ENCODE measurements around the gene CYP3A5.
"Not testable (repeated sequence)": the region's sequence is repeated elsewhere in the genome, so short reads cannot be mapped to it uniquely, and the experiment has no call there.

The CYP3A5 gene

GRCh38 chr7:99685129-99685758 lies 5.4 kb upstream of the CYP3A5 start:
- DNase-seq = no peak

GRCh38 chr7:99679032-99679399 lies 780 bp downstream of the CYP3A5 start:
- no peak for DNase-seq

GRCh38 chr7:99677648-99678045 lies 2.1 kb downstream of the CYP3A5 start:
- no peak for DNase-seq

- DNase-seq = no peak
Observed at GRCh38 chr7:99677013-99677647, 2.7 kb downstream of the CYP3A5 start.

- DNase-seq = no peak
Observed at GRCh38 chr7:99674995-99675742, 4.6 kb downstream of the CYP3A5 start.

GRCh38 chr7:99672573-99672972 lies 7.2 kb downstream of the CYP3A5 start:
- no peak for DNase-seq

GRCh38 chr7:99669782-99670181 lies 10.0 kb downstream of the CYP3A5 start:
- no peak for DNase-seq

GRCh38 chr7:99668541-99668940 lies 11.3 kb downstream of the CYP3A5 start:
- no peak for DNase-seq

- DNase-seq = no peak
Observed at GRCh38 chr7:99667179-99667578, 12.6 kb downstream of the CYP3A5 start.

- DNase-seq = peak; percentile 36
Observed at GRCh38 chr7:99666013-99666395, 13.8 kb downstream of the CYP3A5 start.

GRCh38 chr7:99665312-99666012 lies 14.3 kb downstream of the CYP3A5 start:
- peak; percentile 53 for DNase-seq

- not testable (repeated sequence) for DNase-seq
Observed at GRCh38 chr7:99657879-99658278, 21.9 kb downstream of the CYP3A5 start.

- not testable (repeated sequence) for DNase-seq
Observed at GRCh38 chr7:99654626-99655025, 25.2 kb downstream of the CYP3A5 start.

- DNase-seq = no peak
Observed at GRCh38 chr7:99653754-99654153, 26.0 kb downstream of the CYP3A5 start.

GRCh38 chr7:99653269-99653668 lies 26.5 kb downstream of the CYP3A5 start:
- not testable (repeated sequence) for DNase-seq

- no peak for DNase-seq
Observed at GRCh38 chr7:99652671-99653070, 27.1 kb downstream of the CYP3A5 start.

GRCh38 chr7:99651290-99651689 lies 28.5 kb downstream of the CYP3A5 start:
- no peak for DNase-seq

GRCh38 chr7:99648843-99649242 lies 31.0 kb downstream of the CYP3A5 start:
- DNase-seq = no peak

GRCh38 chr7:99645590-99645989 lies 34.2 kb downstream of the CYP3A5 start:
- no peak for DNase-seq

GRCh38 chr7:99644431-99644830 lies 35.4 kb downstream of the CYP3A5 start:
- DNase-seq = no peak

- DNase-seq = no peak
Observed at GRCh38 chr7:99643464-99643863, 36.3 kb downstream of the CYP3A5 start.

- no peak for DNase-seq
Observed at GRCh38 chr7:99642027-99642426, 37.8 kb downstream of the CYP3A5 start.

- DNase-seq = no peak
Observed at GRCh38 chr7:99639267-99639666, 40.5 kb downstream of the CYP3A5 start.

- no peak for DNase-seq
Observed at GRCh38 chr7:99638731-99639130, 41.1 kb downstream of the CYP3A5 start.

All from hematopoietic multipotent progenitor cell treated with erythropoietin and hydrocortisone succinate and interleukin-3 and kit ligand, for 4 days (in vitro differentiated cells).